ENCODE results near the gene FRYL. TPM values are rescaled to one million over a fixed set of nuclear protein-coding genes. Genes with fewer than 3 reads are reported as not detected.

FRYL gene
- total and polyA plus RNA-seq, 2 of the 8 experiments (the other 6 are each of a cell fraction or from before 2014, with no cell fraction given), result 8.0 to 36.5 TPM

DNA sequence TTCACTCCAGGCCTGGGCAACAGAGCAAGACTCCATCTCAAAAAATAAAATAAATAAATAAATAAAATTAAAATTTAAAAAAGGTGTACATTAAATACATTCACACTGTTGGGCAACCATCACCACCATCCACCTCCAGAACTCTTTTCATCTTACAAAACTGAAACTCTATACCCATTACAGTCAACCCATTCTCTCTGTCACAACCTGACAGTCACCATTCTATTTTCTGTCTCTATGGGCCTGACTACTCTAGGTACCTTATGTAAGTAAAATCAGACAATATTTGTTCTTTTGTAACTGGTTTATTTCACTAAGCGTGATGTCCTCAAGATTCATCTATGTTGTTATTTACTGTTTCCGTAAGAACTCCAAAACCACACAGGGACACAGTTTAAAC, 59.6 kb downstream of the FRYL start (continued):
- no peak for TF ChIP-seq JUN (IDR thresholded peaks at IDR 0.05; ENCODE audit: low read depth, low read length)

Data from H1 (cell line).